ENCODE measurements around the gene KSR2. TPM values are rescaled to one million over a fixed set of nuclear protein-coding genes. Genes with fewer than 3 reads are reported as not detected.

The KSR2 gene
- 0.01 and 0.02 TPM in 2 replicates for total RNA-seq (2016; rRNA removed; fragmentation: Illumina TruSeq; extraction: Trizol)
- total RNA-seq (2016; cell fraction: cytosol; rRNA removed; fragmentation: Illumina TruSeq; extraction: Trizol; ENCODE audit: low read depth): not detected in 2 replicates
- 0.01 TPM in 1 of 2 replicates, not detected in the other for total RNA-seq (2016; cell fraction: insoluble cytoplasmic fraction; rRNA removed; fragmentation: Illumina TruSeq; extraction: Trizol)
- not detected in 2 replicates for total RNA-seq (2016; cell fraction: membrane; rRNA removed; fragmentation: Illumina TruSeq; extraction: Trizol)
- 0.03 TPM in 1 of 2 replicates, not detected in the other for total RNA-seq (2016; cell fraction: nucleus; rRNA removed; fragmentation: Illumina TruSeq; extraction: Trizol)
- not detected in 2 replicates for polyA plus RNA-seq (2011; rRNA removed)
- under 0.01 TPM in 2 replicates for polyA plus RNA-seq (2011; cell fraction: cytosol; rRNA removed)
- polyA plus RNA-seq (2011; cell fraction: nucleus; rRNA removed): under 0.01 TPM in 1 of 2 replicates, not detected in the other
- polyA plus RNA-seq (2012): not detected in 2 replicates
- 0.01 TPM in 2 replicates for polyA plus RNA-seq (2016; cell fraction: cytosol; fragmentation: Illumina TruSeq; extraction: Trizol; ENCODE audit: low read depth)
- polyA plus RNA-seq (2016; cell fraction: insoluble cytoplasmic fraction; fragmentation: Illumina TruSeq; extraction: Trizol; ENCODE audit: low read depth): 0.05 TPM in 1 of 2 replicates, not detected in the other
- polyA plus RNA-seq (2016; cell fraction: membrane; fragmentation: Illumina TruSeq; extraction: Trizol; ENCODE audit: low read depth): 0.01 TPM in 2 replicates
- not detected in 2 replicates for polyA plus RNA-seq (2016; cell fraction: nucleus; fragmentation: Illumina TruSeq; extraction: Trizol; ENCODE audit: insufficient read depth, low read depth)
- 0.02 TPM in 2 replicates for polyA minus RNA-seq (2011; rRNA and poly(A)+ RNA removed; ENCODE audit: low replicate concordance)
- not detected in 2 replicates for polyA minus RNA-seq (2011; cell fraction: cytosol; rRNA and poly(A)+ RNA removed)
- polyA minus RNA-seq (2011; cell fraction: nucleus; rRNA and poly(A)+ RNA removed): not detected in 2 replicates
- Bru-seq, nascent RNA: percentile 7 among the genes with signal in this experiment
- percentile 6 among the genes with signal in this experiment for BruChase-seq, experiment 1, labeled RNA remaining after a 6-hour chase
- percentile 7 among the genes with signal in this experiment for BruChase-seq, experiment 2, labeled RNA remaining after a 2-hour chase
- long read RNA-seq, experiment 1: 0 reads
- long read RNA-seq, experiment 2: 0 reads

GRCh38 chr12:117968826-117969659 is at the start of gene KSR2:
Gene KSR2 (minus strand): TSS chr12:117968990. CDS start chr12:117968255, 735 bp downstream.
- no peaks in the 10 kb centered on the region for H3K79me2 ChIP-seq (ENCODE audit: insufficient read depth, low read length)
- peaks cover 6% of the 10 kb centered on the region; the same call in 1 of the 2 replicates for H3K9me3 ChIP-seq (ENCODE audit: low read length)
- H3K27me3 ChIP-seq (ENCODE audit: control insufficient read depth in 1 of 2, insufficient read depth in 2 of 2, low read length in 2 of 2): peaks cover 11 to 49% of the 10 kb centered on the region in 2 experiments; a peak in 4 of 5 replicates
- H3K27ac ChIP-seq (ENCODE audit: extremely low read length, insufficient read depth, low read length): no peak within 1 kb of the TSS
- no peak for FAIRE-seq
- intact Hi-C loops (cut with micrococcal nuclease; ENCODE audit: unreplicated experiment) (no loop called here), in situ Hi-C loops (cut with HindIII; ENCODE audit: extremely low pct_ligation_motif_present, low pct_unique_long_range_greater_than_20kb) (no loop called here)
- H3K9ac ChIP-seq (ENCODE audit: insufficient read depth, low read depth, low read length): no peak within 1 kb of the TSS
- ATAC-seq: peak; percentile 88
- no peak within 1 kb of the TSS for H2AFZ ChIP-seq (ENCODE audit: low read length)
- ChIA-PET CTCF (ENCODE audit: low intra/inter-chr PET ratio, low total read pairs) (no interaction called here), POLR2A (no interaction called here)
- no TSS peak for BruUV-seq (replicated peaks)
- H3K4me2 ChIP-seq (ENCODE audit: low read depth, low read length): peak within 1 kb of the TSS; percentile 70
- H3K4me3 ChIP-seq (replicated peaks in 1 of 3; ENCODE audit: insufficient read depth in 1 of 3, low read depth in 2 of 3, low read length in 3 of 3): peak within 1 kb of the TSS; percentile 45 to 74 (median 58); a peak in 5 of 6 replicates
- H3K4me1 ChIP-seq (ENCODE audit: insufficient read depth, low read length): no peaks in the 10 kb centered on the region
- no peaks in the 10 kb centered on the region for H3K36me3 ChIP-seq (replicated peaks in 1 of 2; ENCODE audit: control insufficient read depth in 1 of 2, insufficient read depth in 2 of 2, low read length in 2 of 2)
- DNase-seq (ENCODE audit: low spot score): peak; percentile 13
- WGBS (ENCODE audit: low lambda C conversion rate): 4% methylated on average over 35 of the region's 86 CpGs
- no peaks in the 10 kb centered on the region for H4K20me1 ChIP-seq (ENCODE audit: insufficient read depth, low read length)
- TF ChIP-seq PBX2 (CRISPR knock-in tag; IDR thresholded peaks at IDR 0.05) (peak; percentile 65), CHD2 (IDR thresholded peaks at IDR 0.05; ENCODE audit: low read depth, low read length) (peak; percentile 89), TBX2 (CRISPR knock-in tag; IDR thresholded peaks at IDR 0.05; ENCODE audit: borderline replicate concordance) (0 out of 2 replicates have a peak, but pooled peaks have one; percentile 24), ZEB1 (IDR thresholded peaks at IDR 0.05; ENCODE audit: insufficient replicate concordance, low read depth) (peak; percentile 20), ZNF407 (CRISPR knock-in tag; IDR thresholded peaks at IDR 0.05; ENCODE audit: not compliant biosample characterization) (peak; percentile 100), CEBPB (IDR thresholded peaks at IDR 0.05; ENCODE audit: borderline replicate concordance, low read depth, low read length) (peak; percentile 39; the same call in 1 of the 2 replicates)

Measured in HepG2 (cell line).